CD14-positive monocyte (primary cell): ENCODE results near the gene KRT73. TPM values are rescaled to one million over a fixed set of nuclear protein-coding genes. Genes with fewer than 3 reads are reported as not detected.
A peak's percentile ranks its signal among the peaks of the same experiment; 100 is the strongest.

Experiments used
- DNase-seq, 3 donors: peaks; one replicate each; pipeline ENCODE4 v3.0.0-alpha.2; 2011 to 2022
- H2AFZ ChIP-seq: 2 replicates; pipeline ENCODE4 v1.6.0; 2012; ENCODE audit warnings: mild to moderate bottlenecking, low read depth, low read length, inconsistent platforms; ENCODE audit not compliant: insufficient read depth, poor library complexity, severe bottlenecking
- H3K27ac ChIP-seq, 2 donors: 1 replicate in 1 of 2; 2 replicates in 1 of 2; pipeline ENCODE4 v1.5.1; 2012 to 2013; ENCODE audit warnings: low read length in 2 of 2, control low read depth in 1 of 2, inconsistent platforms in 1 of 2, low read depth in 1 of 2, mild to moderate bottlenecking in 1 of 2
- H3K27me3 ChIP-seq, 2 donors: one replicate each; pipeline versions ENCODE4 v1.6.0 to v1.6.1; 2011 to 2013; ENCODE audit warnings: low read length in 2 of 2; ENCODE audit not compliant: control insufficient read depth in 2 of 2, insufficient read depth in 2 of 2
- H3K36me3 ChIP-seq, 2 donors: replicated peaks in 1 of 2; 1 replicate in 1 of 2; 2 replicates in 1 of 2; pipeline versions ENCODE4 v1.5.1 to v1.6.1; 2012 to 2013; ENCODE audit warnings: low read length in 2 of 2, control low read depth in 1 of 2, inconsistent platforms in 1 of 2, mild to moderate bottlenecking in 1 of 2; ENCODE audit not compliant: insufficient read depth in 2 of 2, control insufficient read depth in 1 of 2
- H3K4me1 ChIP-seq, 2 donors: 1 replicate in 1 of 2; 2 replicates in 1 of 2; pipeline versions ENCODE4 v1.5.1 to v1.6.1; 2012 to 2013; ENCODE audit warnings: low read length in 2 of 2, control low read depth in 1 of 2, inconsistent platforms in 1 of 2, mild to moderate bottlenecking in 1 of 2, moderate library complexity in 1 of 2; ENCODE audit not compliant: insufficient read depth in 2 of 2, control insufficient read depth in 1 of 2
- H3K4me2 ChIP-seq: replicated peaks from 2 replicates; pipeline ENCODE3; 2012; ENCODE audit warnings: low read length, moderate library complexity, mild to moderate bottlenecking; ENCODE audit not compliant: poor library complexity, severe bottlenecking; ENCODE audit errors: extremely low read depth
- H3K4me3 ChIP-seq, 3 experiments: fragments of 200-600 bp in 1 of 3; sonication (generic) in 1 of 3; replicated peaks in 1 of 3; 1 replicate in 2 of 3; 2 replicates in 1 of 3; pipeline ENCODE4 v1.5.1; 2011 to 2013; ENCODE audit warnings: low read length in 3 of 3, mild to moderate bottlenecking in 3 of 3, control low read depth in 2 of 3, low read depth in 2 of 3, inconsistent platforms in 1 of 3, moderate library complexity in 1 of 3
- H3K79me2 ChIP-seq: 2 replicates; pipeline ENCODE4 v1.6.0; 2012; ENCODE audit warnings: mild to moderate bottlenecking, control low read depth, inconsistent platforms, low read length, moderate library complexity; ENCODE audit not compliant: insufficient read depth
- H3K9ac ChIP-seq: 2 replicates; pipeline ENCODE4 v1.6.0; 2017; ENCODE audit warnings: low read length, mild to moderate bottlenecking; ENCODE audit not compliant: insufficient read depth, poor library complexity, severe bottlenecking
- H3K9me3 ChIP-seq, 2 donors: replicated peaks in 1 of 2; 1 replicate in 1 of 2; 2 replicates in 1 of 2; pipeline versions ENCODE4 v1.5.1 to v1.6.1; 2012 to 2013; ENCODE audit warnings: low read length in 2 of 2, control low read depth in 1 of 2; ENCODE audit not compliant: control insufficient read depth in 1 of 2, insufficient read depth in 1 of 2
- H4K20me1 ChIP-seq: 2 replicates; pipeline ENCODE4 v1.6.0; 2012; ENCODE audit warnings: mild to moderate bottlenecking, low read length, control low read depth, moderate library complexity; ENCODE audit not compliant: insufficient read depth
- H3K27ac Mint-ChIP-seq, 7 donors: one replicate each; pipeline ENCODE4 v1.8.0; 2020; ENCODE audit warnings: mild to moderate bottlenecking in 7 of 7, mixed read lengths in 7 of 7, moderate library complexity in 6 of 7, inconsistent platforms in 2 of 7
- H3K27me3 Mint-ChIP-seq, 3 donors: one replicate each; pipeline ENCODE4 v1.8.0; 2021 to 2022; ENCODE audit warnings: low read depth in 3 of 3, mild to moderate bottlenecking in 3 of 3, mixed read lengths in 3 of 3, moderate library complexity in 3 of 3, inconsistent platforms in 1 of 3
- H3K36me3 Mint-ChIP-seq, 2 donors: one replicate each; pipeline ENCODE4 v1.8.0; 2020; ENCODE audit warnings: mixed read lengths in 2 of 2, inconsistent platforms in 1 of 2, mild to moderate bottlenecking in 1 of 2
- H3K4me1 Mint-ChIP-seq: one replicate; pipeline ENCODE4 v1.8.0; 2020; ENCODE audit warnings: mild to moderate bottlenecking, mixed read lengths
- H3K4me3 Mint-ChIP-seq, 2 donors: one replicate each; pipeline ENCODE4 v1.8.0; 2020; ENCODE audit warnings: mild to moderate bottlenecking in 2 of 2, mixed read lengths in 2 of 2, moderate library complexity in 1 of 2
- H3K9me3 Mint-ChIP-seq, 7 donors: one replicate each; pipeline ENCODE4 v1.8.0; 2020 to 2022; ENCODE audit warnings: mixed read lengths in 7 of 7, mild to moderate bottlenecking in 6 of 7, moderate library complexity in 6 of 7, inconsistent platforms in 2 of 7
- CTCF ChIP-seq: fragments of 200-600 bp; IDR thresholded peaks from one replicate; pipeline ENCODE4 v1.8.0; 2022; ENCODE audit warnings: antibody characterized with exemption, mild to moderate bottlenecking
- WGBS: methylation state at CpG from one replicate; pipeline ENCODE4 v1.1.5; 2013; ENCODE audit warnings: missing lambda C conversion rate; ENCODE audit not compliant: insufficient coverage; 5-methylcytosine and 5-hydroxymethylcytosine counted together
- intact Hi-C, 2 donors: fragments of 100-400 bp; cut with micrococcal nuclease; formaldehyde crosslinking; loops; one replicate each; pipeline versions ENCODE4 v1.15.0 to v1.15.1; 2023
- polyA plus RNA-seq, 3 donors: library from polyadenylated mRNA; depleted of rRNA in 1 of 3; unstranded in 2 of 3; stranded (reverse) in 1 of 3; fragments of 300-500 nt in 2 of 3; fragments of >200 nt in 1 of 3; fragmentation: Illumina TruSeq in 2 of 3; gene quantifications; 1 replicate in 2 of 3; 2 replicates in 1 of 3; pipeline ENCODE4 v1.2.3, GENCODE V29; 2012 to 2021

The KRT73 gene
- polyA plus RNA-seq, 3 donors = not detected

- H4K20me1 ChIP-seq = no peaks in the 10 kb centered on the region
- TF ChIP-seq CTCF = peak; percentile 46
- no peaks in the 10 kb centered on the region for H3K4me1 ChIP-seq
- intact Hi-C loops = loop anchor here in 1 of 2 donors (5.0 kb wide), 1 partner anchor 294 kb away; no protein-coding TSS in a partner anchor
- Mint-ChIP-seq H3K27me3 (peaks cover 2 to 6% (median 5%) of the 10 kb centered on the region in 3 donors), H3K36me3 (no peaks in the 10 kb centered on the region), H3K9me3 (no peaks in the 10 kb centered on the region), H3K27ac (no peak overlapping the region), H3K4me3 (no peak overlapping the region), H3K4me1 (no peaks in the 10 kb centered on the region)
- no peak overlapping the region for H2AFZ ChIP-seq
- H3K36me3 ChIP-seq = no peaks in the 10 kb centered on the region
- no peaks in the 10 kb centered on the region for H3K79me2 ChIP-seq
- no peaks in the 10 kb centered on the region for H3K27me3 ChIP-seq
- no peaks in the 10 kb centered on the region for H3K9me3 ChIP-seq
- peak; percentile 3 to 20 (median 14) for DNase-seq
- no peak overlapping the region for H3K9ac ChIP-seq
- 0% methylated on average over 4 of the region's 7 CpGs for WGBS
- H3K4me2 ChIP-seq = no peak overlapping the region
- no peak overlapping the region for H3K4me3 ChIP-seq
- no peak overlapping the region for H3K27ac ChIP-seq
Measured at GRCh38 chr12:52582971-52583456, 35.3 kb downstream of the KRT73 start.

GRCh38 chr12:52582486-52582885 lies 35.9 kb downstream of the KRT73 start:
- H4K20me1 ChIP-seq = no peaks in the 10 kb centered on the region
- H3K4me2 ChIP-seq = no peak overlapping the region
- no peaks in the 10 kb centered on the region for H3K9me3 Mint-ChIP-seq
- H2AFZ ChIP-seq = no peak overlapping the region
- peaks cover 2 to 6% (median 6%) of the 10 kb centered on the region in 3 donors for H3K27me3 Mint-ChIP-seq
- no peak overlapping the region for H3K27ac ChIP-seq
- H3K4me1 ChIP-seq = no peaks in the 10 kb centered on the region
- H3K27me3 ChIP-seq = no peaks in the 10 kb centered on the region
- no peak for TF ChIP-seq CTCF
- intact Hi-C loops = loop anchor here in 1 of 2 donors (5.0 kb wide), 1 partner anchor 295 kb away; no protein-coding TSS in a partner anchor
- H3K9ac ChIP-seq = no peak overlapping the region
- DNase-seq = no peak
- no peaks in the 10 kb centered on the region for H3K79me2 ChIP-seq
- 95% methylated on average over 2 of the region's 2 CpGs for WGBS
- H3K36me3 Mint-ChIP-seq = no peaks in the 10 kb centered on the region
- H3K36me3 ChIP-seq = no peaks in the 10 kb centered on the region
- H3K4me3 Mint-ChIP-seq = peak overlapping the region in 1 of 2 donors; percentile 3
- H3K27ac Mint-ChIP-seq = no peak overlapping the region
- H3K4me1 Mint-ChIP-seq = no peaks in the 10 kb centered on the region
- no peaks in the 10 kb centered on the region for H3K9me3 ChIP-seq
- H3K4me3 ChIP-seq = no peak overlapping the region
